HG02623 (cell line): Measurements from ENCODE around the gene PRM1.
A peak's percentile ranks its signal among the peaks of the same experiment; 100 is the strongest.
"Not testable (repeated sequence)": the region's sequence is repeated elsewhere in the genome, so short reads cannot be mapped to it uniquely, and the experiment has no call there.

Source experiments
- ATAC-seq: cut with Tn5 transposase; IDR thresholded peaks from one replicate; pipeline ENCODE4 v1.9.1; 2021; ENCODE audit warnings: moderate library complexity; ENCODE audit not compliant: unreplicated experiment

The PRM1 gene

DNA sequence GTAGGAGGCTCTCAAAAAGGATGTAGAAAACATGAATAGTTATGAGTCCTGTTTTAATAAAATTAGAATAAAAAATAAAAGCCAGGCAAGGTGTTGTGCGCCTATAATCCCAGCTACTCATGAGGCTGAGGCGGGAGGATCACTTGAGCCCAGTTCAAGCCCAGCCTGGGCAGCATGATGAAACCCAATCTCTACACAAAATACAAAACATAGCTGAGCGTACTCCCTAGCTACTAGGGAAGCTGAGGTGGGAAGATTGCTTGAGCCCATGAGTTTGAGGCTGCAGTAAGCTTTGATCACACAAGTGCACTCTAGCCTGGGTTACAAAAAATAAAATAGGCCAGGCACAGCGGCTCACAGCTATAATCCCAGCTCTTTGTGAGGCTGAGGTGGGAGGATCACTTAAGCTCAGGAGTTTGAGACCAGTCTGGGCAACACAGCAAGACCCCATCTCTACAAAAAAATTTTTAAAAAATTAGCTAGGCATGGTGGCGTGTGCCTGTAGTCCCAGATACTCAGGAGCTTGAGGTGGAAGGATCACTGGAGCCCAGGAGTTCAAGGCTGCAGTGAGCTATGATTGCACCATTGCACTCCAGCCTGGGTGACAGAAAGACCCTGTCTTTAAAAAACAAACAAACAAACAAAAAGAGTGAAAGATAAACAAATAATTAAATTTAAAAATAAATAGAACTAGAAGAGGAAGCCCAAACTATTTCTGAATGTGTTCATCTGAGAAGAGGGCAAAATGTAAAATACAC, 17.2 kb upstream of the PRM1 start:
- no peak for ATAC-seq

DNA sequence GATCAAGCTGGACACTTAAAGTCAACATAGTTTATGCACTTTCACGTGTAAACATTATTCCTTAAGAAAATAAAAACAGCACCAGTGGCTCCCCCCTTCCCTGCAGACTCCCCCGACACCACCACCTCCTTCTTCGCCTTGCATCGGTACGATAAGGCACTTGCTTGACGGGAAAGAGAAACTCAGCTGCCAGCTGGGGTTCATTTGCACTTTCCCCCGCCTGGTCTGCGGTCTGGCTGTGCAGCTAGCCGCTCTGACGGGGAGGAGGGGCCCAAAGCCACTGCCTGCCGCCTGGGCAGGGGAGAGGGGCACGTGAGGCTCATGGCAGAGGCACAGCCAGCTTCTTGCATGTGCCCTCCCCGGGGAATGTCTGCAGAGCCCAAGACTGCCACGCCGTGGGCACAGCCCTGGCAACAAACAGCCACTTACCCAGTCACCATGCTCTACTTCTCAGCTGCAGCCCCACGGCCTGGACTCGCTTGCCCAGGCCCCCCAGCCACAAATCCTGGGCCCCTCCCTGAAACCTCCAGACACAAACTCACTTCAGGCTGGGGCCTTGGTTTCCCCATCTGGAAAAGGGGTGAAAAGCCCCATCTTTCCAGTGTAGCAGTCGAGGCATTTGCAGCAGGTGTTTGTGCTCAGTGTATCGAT, 16.5 kb upstream of the PRM1 start:
- ATAC-seq: peak; percentile 67

DNA sequence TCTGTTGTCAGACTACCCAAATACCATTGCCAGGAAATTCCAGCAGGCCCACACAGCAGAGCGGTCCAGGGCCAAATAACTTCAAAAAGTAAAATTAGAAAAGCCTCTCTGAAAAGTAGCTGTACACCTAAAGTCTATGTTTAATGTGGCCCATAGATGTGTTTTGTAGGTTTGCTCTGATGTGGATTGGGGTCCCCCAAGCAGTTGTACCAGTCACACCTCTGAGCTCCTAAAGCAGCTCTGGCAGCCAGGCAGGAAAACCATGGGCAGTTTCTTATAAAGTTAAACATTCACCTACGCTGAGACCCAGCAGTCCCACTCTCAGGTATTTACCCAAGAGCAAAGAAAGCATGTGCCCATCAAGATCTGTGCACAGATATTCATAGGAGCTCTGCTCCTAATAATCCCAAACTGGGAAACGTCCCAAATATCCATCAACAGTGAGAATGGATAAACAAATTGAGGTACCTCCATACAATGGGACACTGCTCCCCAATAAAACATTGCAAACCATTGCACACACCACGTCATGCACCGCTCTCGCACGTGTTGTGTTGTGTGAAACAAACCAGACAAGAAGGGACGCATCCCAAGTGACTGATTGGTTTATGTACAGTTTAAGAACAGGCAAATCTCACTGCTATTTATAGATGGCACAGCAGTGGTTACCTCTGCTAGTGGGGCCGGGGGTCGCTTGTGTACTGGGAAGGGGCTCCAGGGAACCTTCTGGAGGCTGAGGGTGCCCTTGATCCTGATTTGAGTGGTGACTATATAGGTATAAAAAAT, 15.8 kb upstream of the PRM1 start:
- ATAC-seq: no peak

DNA sequence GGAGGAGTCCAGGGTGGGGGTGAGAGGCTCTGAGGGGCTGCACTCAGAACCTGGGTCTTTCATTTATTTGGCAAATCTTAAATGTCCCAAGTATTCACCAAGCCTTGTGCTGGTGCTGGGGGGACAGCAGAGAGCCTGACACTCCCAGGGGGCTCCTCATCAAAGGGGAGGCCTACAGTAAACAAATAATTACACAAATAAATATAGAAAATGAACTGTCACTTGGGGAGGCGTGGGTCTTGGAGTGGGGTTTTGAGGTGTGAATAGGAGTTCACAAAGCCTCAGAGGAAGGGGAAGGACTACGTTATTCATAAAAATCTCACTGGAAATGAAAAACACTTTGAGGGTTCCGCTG, 15.2 kb upstream of the PRM1 start:
- no peak for ATAC-seq

DNA sequence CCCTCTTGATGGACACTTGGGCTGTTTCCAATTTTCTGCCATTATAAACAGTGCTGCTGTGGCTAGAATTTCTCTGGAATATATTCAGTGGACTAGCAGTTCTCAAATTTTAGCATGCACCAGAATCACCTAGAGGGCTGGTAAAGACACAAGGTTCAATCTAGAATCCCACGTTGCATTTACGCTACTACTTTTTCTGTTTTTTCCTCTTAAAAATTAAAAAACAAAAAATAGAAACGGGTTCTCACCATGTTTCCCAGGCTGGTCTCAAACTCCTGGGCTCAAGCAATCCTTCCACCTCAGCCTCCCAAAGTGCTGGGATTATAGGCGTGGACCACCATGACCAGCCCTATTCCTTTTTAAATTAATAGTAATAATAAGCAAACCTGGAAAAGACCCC, 14.5 kb upstream of the PRM1 start:
- ATAC-seq: no peak

DNA sequence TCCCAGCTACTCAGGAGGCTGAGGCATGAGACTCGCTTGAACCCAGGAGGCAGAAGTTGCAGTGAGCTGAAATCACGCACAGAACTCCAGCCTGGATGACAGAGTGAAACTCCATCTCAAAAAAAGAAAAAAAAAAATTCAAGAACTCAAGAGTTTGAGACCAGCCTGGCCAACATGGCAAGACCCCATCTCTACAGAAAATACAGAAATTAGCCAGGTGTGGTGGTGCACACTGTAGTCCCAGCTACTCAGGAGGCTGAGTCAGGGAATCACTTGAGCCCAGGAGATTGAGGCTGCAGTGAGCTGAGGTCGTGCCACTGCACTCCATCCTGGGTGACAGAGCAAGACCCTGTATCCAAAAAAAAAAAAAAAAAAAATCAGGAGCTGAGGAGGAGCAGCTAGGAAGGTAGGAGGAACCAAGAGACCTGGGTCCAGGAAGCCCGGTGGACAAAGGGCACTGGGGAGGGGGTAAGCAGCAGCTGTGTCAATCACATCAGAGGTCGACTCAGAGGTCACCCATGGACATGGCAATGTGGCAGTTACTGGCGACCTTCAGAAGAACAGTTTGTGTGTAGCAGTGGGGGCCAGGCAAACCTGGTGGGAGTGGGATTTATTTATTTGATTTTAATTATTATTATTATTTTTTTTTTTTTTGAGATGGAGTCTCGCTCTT, 11.1 kb upstream of the PRM1 start:
- ATAC-seq: no peak

DNA sequence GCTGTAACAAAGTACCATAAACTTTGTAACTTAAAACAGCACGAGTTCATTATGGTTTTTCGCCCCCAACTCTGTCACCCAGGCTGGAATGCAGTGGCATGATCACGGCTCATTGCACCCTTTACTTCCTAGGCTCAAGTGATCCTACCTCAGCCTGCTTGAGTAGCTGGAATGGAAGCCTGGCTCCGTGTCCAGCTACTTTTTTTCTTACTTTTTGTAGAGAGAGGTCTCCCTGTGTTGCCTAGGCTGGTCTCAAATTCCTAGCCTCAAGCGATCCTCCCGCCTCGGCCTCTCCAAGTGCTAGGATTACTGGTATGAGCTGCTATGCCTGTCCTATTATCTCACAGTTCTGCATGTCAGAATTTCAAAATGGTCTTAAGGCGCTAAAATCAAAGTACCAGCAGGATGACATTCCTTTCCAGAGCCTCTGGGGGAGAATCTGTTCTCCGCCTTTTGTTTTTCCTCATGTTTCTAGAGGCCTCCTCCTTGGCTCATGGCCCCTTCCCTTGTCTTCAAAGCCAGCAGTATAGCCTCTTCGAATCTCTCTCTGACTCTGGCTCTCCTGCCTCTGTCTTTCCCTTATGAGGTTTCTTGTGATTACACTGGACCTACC, 10.1 kb upstream of the PRM1 start:
- no peak for ATAC-seq

DNA sequence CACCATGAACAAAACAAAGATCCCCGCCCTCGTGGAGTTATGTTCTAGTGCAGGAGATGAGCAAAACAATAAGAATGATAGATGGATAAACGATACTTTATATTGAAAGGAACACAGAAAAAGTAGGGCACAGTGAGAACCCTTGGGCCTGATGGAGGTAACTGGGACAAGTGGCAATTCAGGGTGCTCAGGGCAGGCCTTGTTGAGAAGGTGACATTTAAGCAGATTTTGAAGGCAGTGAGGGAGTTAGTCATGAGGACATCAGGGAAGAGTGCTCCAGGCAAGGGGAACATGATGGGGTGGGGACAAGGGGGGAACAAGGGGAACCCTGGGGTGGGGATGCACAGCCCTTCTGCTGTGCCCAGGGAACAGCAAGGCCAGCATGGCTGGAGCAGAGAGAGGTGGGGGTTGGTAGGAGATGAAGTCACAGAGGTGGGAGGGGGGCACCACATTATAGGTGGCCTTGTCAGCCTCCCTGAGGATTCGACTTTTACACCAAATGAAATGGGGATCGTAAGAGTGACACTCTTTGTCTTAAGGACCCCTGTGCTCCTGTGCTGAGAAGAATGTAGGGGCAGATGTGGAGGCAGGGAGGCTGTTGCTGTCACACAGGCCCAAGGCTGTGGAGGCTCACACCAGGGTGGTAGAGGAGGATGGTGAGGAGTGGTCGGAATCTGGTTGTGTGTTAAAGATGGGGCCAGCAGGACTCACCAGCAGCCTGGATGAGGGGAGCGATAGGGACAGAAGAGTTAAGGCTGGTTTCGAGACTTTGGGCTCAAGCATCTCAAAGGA, 9.2 kb upstream of the PRM1 start:
- no peak for ATAC-seq

DNA sequence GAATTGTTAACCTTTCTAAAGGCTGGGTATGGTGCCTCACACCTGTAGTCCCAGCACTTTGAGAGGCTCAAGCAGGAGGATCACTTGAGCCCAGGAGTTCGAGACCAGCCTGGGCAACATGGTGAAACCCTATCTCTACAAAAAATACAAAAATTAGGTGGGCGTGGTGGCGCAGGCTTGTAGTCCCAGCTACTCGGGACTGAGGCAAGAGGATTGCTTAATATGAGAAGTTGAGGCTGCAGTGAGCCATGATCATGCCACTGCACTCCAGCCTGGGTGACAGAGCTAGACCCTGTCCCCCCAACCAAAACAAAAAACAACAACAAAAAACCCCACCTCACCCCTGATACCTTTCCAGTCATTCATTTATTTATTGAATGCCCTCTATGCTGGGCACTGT, 8.6 kb upstream of the PRM1 start:
- not testable (repeated sequence) for ATAC-seq

DNA sequence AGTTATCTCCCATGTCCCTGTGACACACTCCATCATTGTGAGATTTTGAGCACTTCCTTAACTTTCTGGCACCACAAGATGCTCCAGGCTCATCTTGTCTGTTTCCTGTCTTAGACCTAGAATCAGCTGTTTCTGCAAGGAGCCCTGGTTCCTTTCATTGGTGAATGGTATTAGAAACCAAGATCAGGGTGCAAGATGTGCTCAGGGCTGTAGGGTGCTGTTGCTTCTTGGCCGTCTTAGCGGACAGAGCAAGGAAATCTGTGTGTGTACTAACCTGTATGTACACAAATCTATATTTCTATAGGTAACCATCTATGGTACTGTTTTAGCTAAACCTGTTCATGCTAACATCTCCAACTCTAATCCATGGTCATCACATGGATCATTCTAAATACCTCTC, 8.1 kb upstream of the PRM1 start:
- no peak for ATAC-seq

DNA sequence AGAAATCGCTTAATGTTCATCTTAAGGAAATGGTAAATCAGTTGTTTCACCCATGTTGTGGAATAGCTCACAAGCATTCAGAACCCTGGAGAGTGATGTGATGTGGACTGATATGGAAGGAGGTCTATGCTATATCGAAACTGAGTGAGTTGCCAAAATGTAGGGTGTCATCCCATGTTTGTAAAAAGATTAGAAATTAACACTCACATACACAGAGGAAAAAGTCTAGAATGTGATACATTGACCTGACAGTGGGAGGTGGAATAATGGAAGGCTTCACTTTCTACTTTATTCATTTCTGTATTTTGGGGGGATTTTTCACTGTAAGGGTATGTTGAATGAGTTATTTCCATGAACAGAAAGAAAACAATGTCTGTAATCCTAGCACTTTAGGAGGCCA, 4.7 kb upstream of the PRM1 start:
- no peak for ATAC-seq

DNA sequence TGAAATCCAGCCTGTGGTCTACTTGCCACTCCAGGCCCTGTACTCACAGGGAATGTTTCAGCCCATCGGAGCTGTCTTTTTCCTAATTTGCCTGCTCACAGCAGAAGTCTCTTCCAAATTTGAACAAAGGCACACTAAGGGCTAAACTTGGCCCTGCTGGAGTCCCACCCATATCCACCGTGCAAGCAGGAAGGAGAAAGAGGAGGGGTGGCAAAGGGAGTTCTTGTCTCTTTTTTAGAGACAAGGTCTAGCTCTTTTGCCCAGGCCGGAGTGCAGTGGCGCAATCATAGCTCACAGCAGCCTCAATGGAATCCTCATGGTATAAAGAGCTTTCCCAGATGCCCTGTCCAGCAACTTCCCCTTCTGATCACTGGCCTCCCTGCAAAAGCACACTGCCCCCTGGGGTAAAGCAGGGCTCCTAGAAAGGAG, 2.7 kb upstream of the PRM1 start:
- no peak for ATAC-seq

DNA sequence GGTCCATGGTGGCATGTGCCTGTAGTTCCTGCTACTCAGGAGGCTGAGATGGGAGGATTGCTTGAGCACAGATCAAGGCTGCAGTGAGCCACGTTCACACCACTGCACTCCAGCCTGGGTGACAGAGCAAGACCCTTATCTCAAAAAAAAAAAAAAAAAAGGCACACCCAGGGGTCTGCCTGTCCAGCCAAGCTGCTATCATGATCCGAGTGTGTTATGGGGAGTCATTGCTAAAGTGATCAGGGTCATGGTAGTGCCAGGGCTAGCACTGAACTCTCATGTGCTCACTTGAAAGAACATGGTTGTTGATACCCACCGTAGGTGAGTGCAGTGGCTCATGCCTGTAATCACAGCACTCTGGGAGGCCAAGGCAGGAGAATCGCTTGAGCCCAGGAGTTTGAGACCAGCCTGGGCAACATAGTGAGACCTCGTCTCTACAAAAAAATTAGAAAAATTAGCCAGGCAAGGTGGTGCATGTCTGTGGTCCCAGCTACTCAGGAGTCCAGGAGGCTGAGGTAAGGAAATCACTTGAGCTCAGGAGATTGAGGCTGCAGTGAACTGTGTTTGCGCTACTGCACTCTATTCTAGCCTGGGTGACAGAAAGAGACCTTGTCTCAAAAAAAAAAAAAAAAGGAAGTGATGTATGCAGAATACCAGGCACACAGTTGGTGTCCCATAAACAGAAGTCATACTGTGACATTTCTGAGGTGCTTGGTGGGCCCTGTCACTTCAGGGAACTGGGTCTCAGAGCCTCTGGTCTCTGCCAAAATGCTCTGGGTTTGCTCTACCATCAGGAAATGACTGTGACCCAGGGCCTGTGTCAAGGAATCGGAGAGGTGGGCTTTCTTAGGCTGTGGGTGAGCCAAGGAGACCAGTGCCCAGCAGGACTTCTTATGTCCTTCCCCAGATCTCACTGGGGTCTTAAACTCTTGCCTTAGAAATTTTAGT, 2.2 kb downstream of the PRM1 start:
- no peak for ATAC-seq

DNA sequence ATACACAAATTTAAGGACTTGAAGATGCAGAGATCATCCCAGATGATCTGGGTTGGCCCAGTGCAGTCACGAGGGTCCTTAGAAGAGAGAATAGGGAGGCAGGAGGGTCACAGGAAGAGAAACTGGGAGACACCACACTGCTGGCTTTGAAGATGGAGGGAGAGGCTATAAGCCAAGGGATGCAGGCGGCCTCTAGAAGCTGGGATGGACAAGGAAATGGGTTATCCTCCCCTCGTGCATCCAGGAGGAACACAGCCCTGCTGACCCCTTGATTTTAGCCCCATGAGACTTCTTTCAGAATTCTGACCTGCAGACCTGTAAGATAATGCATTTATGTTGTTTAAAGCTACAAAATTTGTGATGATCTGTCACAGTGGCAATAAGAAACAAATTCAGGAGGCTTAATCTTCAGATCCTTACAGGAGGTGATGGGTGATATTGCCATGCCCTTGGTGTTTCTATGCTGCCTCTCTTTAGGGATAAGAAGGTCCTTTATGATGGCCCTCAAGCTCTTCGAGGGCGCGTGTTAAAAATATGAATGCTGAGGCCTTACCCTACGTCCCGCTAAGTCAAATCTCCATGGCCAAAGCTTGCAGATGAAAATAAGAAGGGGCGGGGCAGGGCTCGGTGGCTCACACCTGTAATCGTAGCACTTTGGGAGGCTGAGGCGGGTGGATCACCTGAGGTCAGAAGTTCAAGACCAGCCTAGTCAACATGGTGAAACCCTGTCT, 3.4 kb downstream of the PRM1 start:
- no peak for ATAC-seq

DNA sequence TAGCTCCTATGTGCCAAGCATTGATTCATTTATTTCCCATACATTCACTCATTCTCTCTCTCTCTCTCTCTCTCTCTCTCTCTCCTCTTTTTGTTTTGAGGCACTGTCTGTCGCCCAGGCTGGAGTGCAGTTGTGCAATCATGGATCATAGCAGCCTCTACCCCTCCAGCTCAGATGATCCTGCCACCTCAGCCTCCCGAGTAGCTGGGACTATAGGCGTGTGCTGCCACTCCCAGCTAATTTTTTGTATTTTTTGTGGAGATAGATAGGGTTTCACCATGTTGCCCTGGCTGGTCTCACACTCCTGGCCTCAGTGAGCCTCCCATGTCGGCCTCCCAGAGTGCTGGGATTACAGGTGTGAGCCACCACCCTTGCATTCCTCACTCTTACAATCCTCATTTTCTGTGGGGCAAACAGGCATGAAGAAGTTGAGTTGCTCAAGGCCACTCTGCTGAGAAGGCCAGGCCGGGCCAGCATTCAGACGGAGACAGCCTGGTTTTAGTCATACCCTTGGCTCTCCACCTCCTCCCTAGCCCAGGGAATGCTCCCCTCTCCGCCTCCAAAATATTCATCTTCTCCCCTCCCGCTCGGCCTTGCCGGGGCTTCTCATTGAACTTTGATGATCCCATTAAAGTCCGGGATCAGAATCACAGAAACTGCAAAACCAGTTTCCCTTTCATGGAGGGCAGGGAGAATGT, 4.1 kb downstream of the PRM1 start:
- no peak for ATAC-seq

DNA sequence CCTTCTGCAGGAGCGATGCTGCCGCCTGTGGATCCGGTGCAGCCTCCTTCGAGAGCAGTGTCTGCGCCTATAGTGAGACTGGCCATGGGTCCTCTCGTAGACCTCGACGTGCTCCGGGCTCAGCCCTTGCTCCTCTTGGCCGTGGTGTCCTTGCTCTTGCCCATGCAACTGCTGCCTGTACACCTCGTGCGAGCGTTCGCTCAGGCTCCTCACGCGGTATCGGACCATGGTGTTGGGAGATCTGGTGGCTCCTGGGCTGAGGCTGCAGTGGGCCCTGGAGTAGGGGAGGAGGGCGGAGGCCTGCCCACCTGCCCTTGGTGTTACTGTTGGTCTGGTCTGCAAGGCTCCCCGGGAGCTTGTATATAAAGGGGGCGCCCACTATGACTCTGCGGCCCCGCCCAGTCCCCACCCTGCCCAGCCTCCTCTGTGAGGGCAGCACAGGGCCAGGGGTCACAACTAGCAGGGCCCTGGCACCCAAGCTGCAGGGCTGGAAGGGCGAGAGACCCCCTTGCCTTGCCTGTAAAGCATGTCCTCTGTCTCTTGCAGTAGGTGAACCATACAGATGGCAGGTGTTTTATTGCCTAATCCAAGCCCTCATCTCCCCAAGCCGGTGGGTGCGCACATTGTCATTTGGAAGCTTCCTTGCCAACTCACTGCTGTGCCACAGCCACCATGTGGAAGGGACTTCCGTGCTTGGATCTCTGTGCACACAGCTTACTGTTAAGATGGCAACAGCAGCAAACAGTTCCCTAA, 4.8 kb downstream of the PRM1 start, which contains the start of gene PRM2:
TSS of gene PRM2 (minus strand) at position 338 of the 753 bp plus-strand sequence. CDS start at position 228, 110 bp downstream.
- ATAC-seq: no peak

DNA sequence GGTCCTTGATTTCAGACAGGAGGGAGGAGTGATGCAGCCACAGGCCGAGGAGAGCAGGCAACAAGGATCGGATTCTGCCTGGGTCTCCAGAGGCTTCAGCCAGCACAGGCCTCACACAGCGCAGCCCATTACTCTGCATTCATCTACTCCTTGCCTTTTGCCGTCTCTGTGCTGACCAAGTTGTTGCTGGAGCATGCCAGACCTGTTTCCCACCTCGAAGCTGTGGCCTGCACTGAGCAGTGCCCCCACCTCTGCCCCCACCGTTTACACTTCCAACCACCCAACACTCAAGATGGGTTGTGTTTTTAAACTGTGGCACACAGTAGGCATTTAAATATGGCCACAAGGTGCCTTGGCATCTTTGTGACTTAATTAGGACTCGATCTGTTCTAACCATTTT, 6.2 kb downstream of the PRM1 start:
- ATAC-seq: no peak
